CD4-positive, alpha-beta T cell (primary cell): Measurements from ENCODE around the gene IFT25. TPM values are rescaled to one million over a fixed set of nuclear protein-coding genes. Genes with fewer than 3 reads are reported as not detected.

Experiments used
- ATAC-seq: fragments of 200-7000 bp; cut with Tn5 transposase; one replicate; pipeline ENCODE4 v1.10.0; 2022; ENCODE audit warnings: mild to moderate bottlenecking; ENCODE audit not compliant: poor library complexity
- CTCF ChIA-PET: fragments of 350-600 bp; sonication (Branson Sonifier 250); formaldehyde crosslinking; loops from one replicate; lab custom pipeline; 2021; ENCODE audit warnings: antibody characterized with exemption, inconsistent platforms; lab: Charles Lee
- POLR2A ChIA-PET: fragments of 350-600 bp; sonication (Branson Sonifier 250); formaldehyde crosslinking; loops from one replicate; lab custom pipeline; 2021; ENCODE audit warnings: antibody characterized with exemption, inconsistent platforms; lab: Charles Lee
- DNase-seq, 14 experiments: peaks; one replicate each; pipeline ENCODE4 v3.0.0-alpha.2; 2013 to 2020; ENCODE audit warnings: mixed read lengths in 2 of 14
- H3K27ac ChIP-seq, 2 donors: one replicate each; pipeline versions ENCODE4 v1.5.1 to v1.7.0; 2013; ENCODE audit warnings: low read length in 2 of 2, low read depth in 1 of 2, mild to moderate bottlenecking in 1 of 2
- H3K27me3 ChIP-seq, 2 experiments: 1 replicate in 1 of 2; 2 replicates in 1 of 2; pipeline versions ENCODE4 v1.6.1 to v1.7.0; 2013; ENCODE audit warnings: low read length in 2 of 2, control low read depth in 1 of 2, mild to moderate bottlenecking in 1 of 2, moderate library complexity in 1 of 2; ENCODE audit not compliant: insufficient read depth in 2 of 2, control insufficient read depth in 1 of 2
- H3K36me3 ChIP-seq: one replicate; pipeline ENCODE4 v1.6.1; 2013; ENCODE audit warnings: low read length, control low read depth; ENCODE audit not compliant: insufficient read depth
- H3K4me1 ChIP-seq: one replicate; pipeline ENCODE4 v1.6.1; 2013; ENCODE audit warnings: low read length, control low read depth; ENCODE audit not compliant: insufficient read depth
- H3K4me3 ChIP-seq: one replicate; pipeline ENCODE4 v1.5.1; 2013; ENCODE audit warnings: mild to moderate bottlenecking, low read length, moderate library complexity
- H3K9me3 ChIP-seq, 2 experiments: 1 replicate in 1 of 2; 2 replicates in 1 of 2; pipeline versions ENCODE4 v1.6.1 to v1.7.0; 2013; ENCODE audit warnings: low read length in 2 of 2, mild to moderate bottlenecking in 2 of 2, control low read depth in 1 of 2, moderate library complexity in 1 of 2; ENCODE audit not compliant: control insufficient read depth in 1 of 2, insufficient read depth in 1 of 2
- H3K27ac Mint-ChIP-seq: one replicate; pipeline ENCODE4 v1.8.0; 2020; ENCODE audit warnings: mixed read lengths
- H3K27me3 Mint-ChIP-seq: one replicate; pipeline ENCODE4 v1.8.0; 2021; ENCODE audit warnings: mixed read lengths
- H3K36me3 Mint-ChIP-seq: one replicate; pipeline ENCODE4 v1.8.0; 2021; ENCODE audit warnings: low read depth, mixed read lengths
- H3K4me1 Mint-ChIP-seq: one replicate; pipeline ENCODE4 v1.8.0; 2021; ENCODE audit warnings: low read depth, mixed read lengths
- H3K4me3 Mint-ChIP-seq: one replicate; pipeline ENCODE4 v1.8.0; 2020; ENCODE audit warnings: mild to moderate bottlenecking, mixed read lengths
- H3K9me3 Mint-ChIP-seq: one replicate; pipeline ENCODE4 v1.8.0; 2020; ENCODE audit warnings: mixed read lengths
- CTCF ChIP-seq: fragments of 200-600 bp; IDR thresholded peaks from one replicate; pipeline ENCODE4 v1.8.0; 2022; ENCODE audit warnings: antibody characterized with exemption, mild to moderate bottlenecking
- intact Hi-C, 2 experiments: fragments of 100-400 bp; cut with DNase I in 1 of 2; cut with micrococcal nuclease in 1 of 2; formaldehyde crosslinking; loops; one replicate each; pipeline versions ENCODE4 v1.15.1 to v1.9.0; 2023 to 2025; cut with DNase I, micrococcal nuclease
- total RNA-seq, 174 experiments: library from RNA in 2 of 174; stranded (reverse) in 2 of 174; gene quantifications; one replicate each; pipeline ENCODE4 v1.2.3 and lab custom pipeline; 2021 to 2026

IFT25 gene
- total RNA-seq, 2 experiments from 2014 or later = 12.7 to 13.9 TPM

- no peak overlapping the region for H3K4me3 Mint-ChIP-seq
- H3K27me3 ChIP-seq = no peaks in the 10 kb centered on the region
- no peak overlapping the region for H3K27ac ChIP-seq
- ChIA-PET POLR2A (interaction anchor here (0.6 to 1.9 kb wide), 3 partner anchors 14 to 485 kb away, joined by 3 to 23 read pairs (median 13); partner anchors contain the start of genes IFT25 and LRRC42), CTCF (interaction anchor here (0.6 to 3.2 kb wide), 31 partner anchors 9 to 1269 kb away, joined by 3 to 57 read pairs (median 4); partner anchors contain the start of genes IFT25, LRRC42, NDC1 and TCEANC2)
- H3K27ac Mint-ChIP-seq = no peak overlapping the region
- H3K4me1 Mint-ChIP-seq = peaks cover 4% of the 10 kb centered on the region
- H3K9me3 Mint-ChIP-seq = no peaks in the 10 kb centered on the region
- ATAC-seq = peak; percentile 86
- peak in 4 of 14 experiments; percentile 11 to 72 (median 65) for DNase-seq
- intact Hi-C loops = loop anchor here (1.0 to 5.0 kb wide), 3 partner anchors 83 to 475 kb away; no protein-coding TSS in a partner anchor
- no peak overlapping the region for H3K4me3 ChIP-seq
- H3K36me3 ChIP-seq = peaks cover 37% of the 10 kb centered on the region
- no peaks in the 10 kb centered on the region for H3K9me3 ChIP-seq
- H3K4me1 ChIP-seq = no peaks in the 10 kb centered on the region
- TF ChIP-seq CTCF = peak; percentile 72
- H3K36me3 Mint-ChIP-seq = peaks cover 59% of the 10 kb centered on the region
- H3K27me3 Mint-ChIP-seq = no peaks in the 10 kb centered on the region
Measured at GRCh38 chr1:53959664-53960250, 14.3 kb upstream of the IFT25 start.

GRCh38 chr1:53957194-53957818 lies 11.8 kb upstream of the IFT25 start:
- peaks cover 24% of the 10 kb centered on the region for H3K36me3 ChIP-seq
- H3K27ac ChIP-seq = no peak overlapping the region
- H3K4me1 Mint-ChIP-seq = peaks cover 4% of the 10 kb centered on the region
- no peak for TF ChIP-seq CTCF
- intact Hi-C loops = no loop called here
- H3K4me3 Mint-ChIP-seq = no peak overlapping the region
- no peaks in the 10 kb centered on the region for H3K4me1 ChIP-seq
- DNase-seq (no peak), ATAC-seq (no peak)
- ChIA-PET POLR2A (interaction anchor here (1.8 kb wide), 1 partner anchor 12 kb away, joined by 5 read pairs; the partner anchor contains the start of gene IFT25), CTCF (no interaction called here)
- H3K36me3 Mint-ChIP-seq = peaks cover 57% of the 10 kb centered on the region
- H3K9me3 ChIP-seq = no peaks in the 10 kb centered on the region
- no peak overlapping the region for H3K4me3 ChIP-seq
- H3K27ac Mint-ChIP-seq = no peak overlapping the region
- no peaks in the 10 kb centered on the region for H3K27me3 ChIP-seq
- no peaks in the 10 kb centered on the region for H3K27me3 Mint-ChIP-seq
- no peaks in the 10 kb centered on the region for H3K9me3 Mint-ChIP-seq

- Histone ChIP-seq H3K9me3 (no peaks in the 10 kb centered on the region), H3K4me3 (no peak overlapping the region), H3K36me3 (peaks cover 27% of the 10 kb centered on the region), H3K27ac (no peak overlapping the region), H3K27me3 (no peaks in the 10 kb centered on the region), H3K4me1 (no peaks in the 10 kb centered on the region)
- no peak for DNase-seq
- no peak for ATAC-seq
- peaks cover 4% of the 10 kb centered on the region for H3K4me1 Mint-ChIP-seq
- H3K27ac Mint-ChIP-seq = no peak overlapping the region
- no peak overlapping the region for H3K4me3 Mint-ChIP-seq
- intact Hi-C loops = no loop called here
- H3K27me3 Mint-ChIP-seq = no peaks in the 10 kb centered on the region
- TF ChIP-seq CTCF = no peak
- ChIA-PET POLR2A (interaction anchor here (1.8 kb wide), 1 partner anchor 11 kb away, joined by 5 read pairs; the partner anchor contains the start of gene IFT25), CTCF (interaction anchor here (0.8 kb wide), 1 partner anchor 96 kb away, joined by 9 read pairs; no protein-coding TSS in a partner anchor)
- no peaks in the 10 kb centered on the region for H3K9me3 Mint-ChIP-seq
- peaks cover 55% of the 10 kb centered on the region for H3K36me3 Mint-ChIP-seq
Measured at GRCh38 chr1:53956308-53957168, 11.0 kb upstream of the IFT25 start.
